ENCODE data around the gene ZBTB16.

DNA sequence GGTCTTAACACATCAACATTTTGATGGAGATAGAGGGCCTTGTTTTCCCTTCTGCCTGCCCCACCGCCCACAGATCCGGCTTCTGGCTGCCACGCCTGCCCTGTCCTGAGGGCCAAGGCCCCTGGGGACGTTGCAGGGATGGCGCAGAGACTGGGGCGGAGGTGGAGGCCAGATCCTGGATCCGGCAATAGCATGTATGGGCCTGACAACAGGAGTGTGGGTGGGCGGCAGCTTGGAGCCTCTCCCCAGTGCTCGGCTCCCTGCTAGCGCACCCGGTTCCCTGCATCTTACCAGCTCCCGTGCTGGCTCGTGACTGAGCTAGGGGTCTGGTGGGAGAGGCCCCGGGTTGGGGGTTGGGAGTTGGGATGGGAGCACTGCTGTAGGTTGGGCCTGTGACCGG, 95.6 kb downstream of the ZBTB16 start:
- no peak for TF ChIP-seq POLR2A (IDR thresholded peaks at IDR 0.05)
- TF ChIP-seq, protein P1, sequence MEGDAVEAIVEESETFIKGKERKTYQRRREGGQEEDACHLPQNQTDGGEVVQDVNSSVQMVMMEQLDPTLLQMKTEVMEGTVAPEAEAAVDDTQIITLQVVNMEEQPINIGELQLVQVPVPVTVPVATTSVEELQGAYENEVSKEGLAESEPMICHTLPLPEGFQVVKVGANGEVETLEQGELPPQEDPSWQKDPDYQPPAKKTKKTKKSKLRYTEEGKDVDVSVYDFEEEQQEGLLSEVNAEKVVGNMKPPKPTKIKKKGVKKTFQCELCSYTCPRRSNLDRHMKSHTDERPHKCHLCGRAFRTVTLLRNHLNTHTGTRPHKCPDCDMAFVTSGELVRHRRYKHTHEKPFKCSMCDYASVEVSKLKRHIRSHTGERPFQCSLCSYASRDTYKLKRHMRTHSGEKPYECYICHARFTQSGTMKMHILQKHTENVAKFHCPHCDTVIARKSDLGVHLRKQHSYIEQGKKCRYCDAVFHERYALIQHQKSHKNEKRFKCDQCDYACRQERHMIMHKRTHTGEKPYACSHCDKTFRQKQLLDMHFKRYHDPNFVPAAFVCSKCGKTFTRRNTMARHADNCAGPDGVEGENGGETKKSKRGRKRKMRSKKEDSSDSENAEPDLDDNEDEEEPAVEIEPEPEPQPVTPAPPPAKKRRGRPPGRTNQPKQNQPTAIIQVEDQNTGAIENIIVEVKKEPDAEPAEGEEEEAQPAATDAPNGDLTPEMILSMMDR (IDR thresholded peaks at IDR 0.05) = no peak

All from adrenal gland (tissue), 5 donors.